GM12875 (cell line): ENCODE results near the gene ARID1B.
"Not testable (repeated sequence)": the region's sequence is repeated elsewhere in the genome, so short reads cannot be mapped to it uniquely, and the experiment has no call there.

Experiments
- H3K4me3 ChIP-seq: one replicate; pipeline ENCODE4 v1.5.1; 2011; ENCODE audit warnings: low read depth, low read length, control low read depth
- TF ChIP-seq, protein P1 (sequence below): IDR thresholded peaks from 2 replicates; pipeline ENCODE4 v1.5.1; 2011; ENCODE audit warnings: low read depth, mild to moderate bottlenecking, control low read depth, inconsistent platforms, low read length, moderate library complexity, borderline replicate concordance; ENCODE audit not compliant: insufficient read depth

ARID1B gene

DNA sequence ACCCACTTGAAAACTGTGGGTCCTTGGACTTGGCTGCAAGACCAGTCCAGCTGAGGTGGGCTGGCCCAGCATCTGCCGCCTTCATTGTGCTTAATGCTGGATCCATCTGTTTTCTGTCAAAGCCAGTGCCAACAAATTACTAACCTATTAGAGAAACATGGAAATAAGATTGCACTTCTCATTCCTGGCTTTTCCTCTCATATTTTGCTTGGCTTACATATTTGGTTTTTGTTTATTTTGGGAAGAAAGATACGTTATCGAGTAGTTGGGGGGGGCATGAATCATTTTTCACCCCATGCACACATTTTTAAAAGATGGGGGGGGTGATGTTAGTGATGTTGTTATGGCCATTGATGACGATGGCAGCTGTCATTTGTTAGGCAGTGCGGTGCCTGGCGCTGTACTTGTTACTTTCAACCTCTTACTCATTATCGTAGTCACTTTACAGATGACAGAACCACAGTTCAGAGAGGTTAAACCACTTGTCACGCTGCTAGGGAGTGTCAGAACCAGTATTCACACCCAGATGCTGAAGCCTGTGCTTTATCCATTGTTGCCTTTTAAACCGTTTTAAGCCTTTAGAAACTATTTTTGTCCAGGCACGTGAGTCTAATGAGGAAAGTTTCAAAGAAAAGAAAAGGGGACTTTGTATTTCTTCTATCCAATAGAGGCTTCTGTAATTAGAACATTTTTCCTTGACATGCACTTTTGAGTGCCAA is 366.2 kb downstream of the ARID1B start:
- TF ChIP-seq, protein P1, sequence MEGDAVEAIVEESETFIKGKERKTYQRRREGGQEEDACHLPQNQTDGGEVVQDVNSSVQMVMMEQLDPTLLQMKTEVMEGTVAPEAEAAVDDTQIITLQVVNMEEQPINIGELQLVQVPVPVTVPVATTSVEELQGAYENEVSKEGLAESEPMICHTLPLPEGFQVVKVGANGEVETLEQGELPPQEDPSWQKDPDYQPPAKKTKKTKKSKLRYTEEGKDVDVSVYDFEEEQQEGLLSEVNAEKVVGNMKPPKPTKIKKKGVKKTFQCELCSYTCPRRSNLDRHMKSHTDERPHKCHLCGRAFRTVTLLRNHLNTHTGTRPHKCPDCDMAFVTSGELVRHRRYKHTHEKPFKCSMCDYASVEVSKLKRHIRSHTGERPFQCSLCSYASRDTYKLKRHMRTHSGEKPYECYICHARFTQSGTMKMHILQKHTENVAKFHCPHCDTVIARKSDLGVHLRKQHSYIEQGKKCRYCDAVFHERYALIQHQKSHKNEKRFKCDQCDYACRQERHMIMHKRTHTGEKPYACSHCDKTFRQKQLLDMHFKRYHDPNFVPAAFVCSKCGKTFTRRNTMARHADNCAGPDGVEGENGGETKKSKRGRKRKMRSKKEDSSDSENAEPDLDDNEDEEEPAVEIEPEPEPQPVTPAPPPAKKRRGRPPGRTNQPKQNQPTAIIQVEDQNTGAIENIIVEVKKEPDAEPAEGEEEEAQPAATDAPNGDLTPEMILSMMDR: no peak
- H3K4me3 ChIP-seq: no peak overlapping the region

- TF ChIP-seq, protein P1: no peak
- H3K4me3 ChIP-seq: no peak overlapping the region
Observed at GRCh38 chr6:157143890-157144798, 367.0 kb downstream of the ARID1B start.

GRCh38 chr6:157144859-157145568 is 367.8 kb downstream of the ARID1B start:
- H3K4me3 ChIP-seq: no peak overlapping the region
- TF ChIP-seq, protein P1: no peak

GRCh38 chr6:157145656-157146285 is 368.6 kb downstream of the ARID1B start:
- TF ChIP-seq, protein P1: no peak
- no peak overlapping the region for H3K4me3 ChIP-seq

DNA sequence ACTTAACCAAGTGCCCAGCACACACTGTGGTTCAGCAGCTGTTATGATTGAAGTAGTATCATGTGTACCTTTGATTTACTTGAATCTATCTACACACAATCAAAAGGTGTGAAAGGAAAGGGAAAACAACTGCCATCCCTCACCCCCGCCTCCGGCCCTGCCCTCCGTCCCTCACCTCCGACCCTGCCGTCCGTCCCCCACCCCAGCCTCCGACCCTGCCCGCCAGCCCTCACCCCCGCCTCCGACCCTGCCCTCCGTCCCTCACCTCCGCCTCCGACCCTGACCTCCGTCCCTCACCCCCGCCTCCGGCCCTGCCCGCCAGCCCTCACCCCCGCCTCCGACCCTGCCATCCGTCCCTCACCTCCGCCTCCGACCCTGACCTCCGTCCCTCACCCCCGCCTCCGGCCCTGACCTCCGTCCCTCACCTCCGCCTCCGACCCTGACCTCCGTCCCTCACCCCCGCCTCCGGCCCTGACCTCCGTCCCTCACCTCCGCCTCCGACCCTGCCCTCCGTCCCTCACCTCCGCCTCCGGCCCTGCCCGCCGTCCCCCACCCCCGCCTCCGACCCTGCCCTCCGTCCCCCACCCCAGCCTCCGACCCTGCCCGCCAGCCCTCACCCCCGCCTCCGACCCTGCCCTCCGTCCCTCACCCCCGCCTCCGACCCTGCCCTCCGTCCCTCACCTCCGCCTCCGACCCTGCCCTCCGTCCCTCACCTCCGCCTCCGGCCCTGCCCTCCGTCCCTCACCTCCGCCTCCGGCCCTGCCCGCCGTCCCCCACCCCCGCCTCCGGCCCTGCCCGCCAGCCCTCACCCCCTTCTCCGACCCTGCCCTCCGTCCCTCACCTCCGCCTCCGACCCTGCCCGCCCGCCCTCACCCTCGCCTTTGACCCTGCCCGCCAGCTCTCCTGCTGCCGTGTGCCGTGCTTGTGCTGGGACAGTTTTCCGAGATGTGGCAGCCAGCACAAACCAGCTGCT is 370.2 kb downstream of the ARID1B start:
- H3K4me3 ChIP-seq: not testable (repeated sequence)

DNA sequence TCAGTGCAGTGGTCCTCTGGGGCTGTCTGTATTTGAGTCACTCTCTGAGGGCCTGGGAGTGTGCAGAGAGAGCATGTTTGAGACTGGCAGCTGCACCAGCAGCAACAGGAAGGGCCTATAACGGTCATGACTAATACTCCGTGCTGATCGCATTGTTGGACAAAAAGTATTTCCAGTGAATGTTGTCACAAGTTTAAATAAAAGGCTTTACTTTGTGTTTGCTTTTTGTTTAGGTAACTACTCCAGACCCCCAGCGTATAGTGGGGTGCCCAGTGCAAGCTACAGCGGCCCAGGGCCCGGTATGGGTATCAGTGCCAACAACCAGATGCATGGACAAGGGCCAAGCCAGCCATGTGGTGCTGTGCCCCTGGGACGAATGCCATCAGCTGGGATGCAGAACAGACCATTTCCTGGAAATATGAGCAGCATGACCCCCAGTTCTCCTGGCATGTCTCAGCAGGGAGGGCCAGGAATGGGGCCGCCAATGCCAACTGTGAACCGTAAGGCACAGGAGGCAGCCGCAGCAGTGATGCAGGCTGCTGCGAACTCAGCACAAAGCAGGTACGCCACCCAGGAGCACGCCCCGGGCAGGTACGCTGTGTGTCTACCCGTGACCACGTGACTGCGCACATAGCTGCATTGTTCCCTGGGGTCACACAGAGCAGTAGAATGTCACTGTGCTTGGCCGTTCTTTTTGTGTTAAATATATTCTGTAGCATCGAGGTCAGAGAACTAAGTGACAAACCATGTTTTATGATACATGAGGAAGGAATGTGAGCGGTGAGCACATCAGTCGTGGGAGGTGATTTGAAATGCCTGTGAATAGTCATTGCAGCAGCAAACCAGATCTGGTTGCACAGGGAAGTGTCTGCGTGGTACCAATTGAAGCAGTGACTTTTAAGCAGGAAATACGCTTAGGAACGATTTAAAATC is 371.5 kb downstream of the ARID1B start:
- TF ChIP-seq, protein P1: no peak
- no peak overlapping the region for H3K4me3 ChIP-seq
